CD4-positive, alpha-beta memory T cell (primary cell): ENCODE measurements around the gene GLT1D1. TPM values are rescaled to one million over a fixed set of nuclear protein-coding genes. Genes with fewer than 3 reads are reported as not detected.

Experiments
- polyA plus RNA-seq, 2 donors: library from polyadenylated mRNA; unstranded; fragments of 300-500 nt; fragmentation: Illumina TruSeq; gene quantifications; one replicate each; pipeline ENCODE4 v1.2.3, GENCODE V29; 2021
- total RNA-seq, 2 experiments: library from RNA; stranded (reverse); gene quantifications; one replicate each; pipeline ENCODE4 v1.2.3, GENCODE V29; 2021

GLT1D1 gene
- total and polyA plus RNA-seq, 4 experiments from 2014 or later = not detected

Other genes with a start within 250 kb of the GLT1D1 start
- 10 to 100 TPM; 13.1 to 14.6 TPM for gene SLC15A4, start 29.5 kb upstream of the GLT1D1 start, total RNA-seq
- gene SLC15A4, start 29.5 kb upstream of the GLT1D1 start, polyA plus RNA-seq = 1 to 10 TPM; 2.0 to 7.0 TPM